ENCODE data around the gene CYP3A7. TPM values are rescaled to one million over a fixed set of nuclear protein-coding genes. Genes with fewer than 3 reads are reported as not detected.
"Not testable (repeated sequence)": the region's sequence is repeated elsewhere in the genome, so short reads cannot be mapped to it uniquely, and the experiment has no call there.

CYP3A7 gene
- total and polyA plus RNA-seq, 8 donors, result 0.11 to 1.3 (median 0.23) TPM; not detected in 1

DNA sequence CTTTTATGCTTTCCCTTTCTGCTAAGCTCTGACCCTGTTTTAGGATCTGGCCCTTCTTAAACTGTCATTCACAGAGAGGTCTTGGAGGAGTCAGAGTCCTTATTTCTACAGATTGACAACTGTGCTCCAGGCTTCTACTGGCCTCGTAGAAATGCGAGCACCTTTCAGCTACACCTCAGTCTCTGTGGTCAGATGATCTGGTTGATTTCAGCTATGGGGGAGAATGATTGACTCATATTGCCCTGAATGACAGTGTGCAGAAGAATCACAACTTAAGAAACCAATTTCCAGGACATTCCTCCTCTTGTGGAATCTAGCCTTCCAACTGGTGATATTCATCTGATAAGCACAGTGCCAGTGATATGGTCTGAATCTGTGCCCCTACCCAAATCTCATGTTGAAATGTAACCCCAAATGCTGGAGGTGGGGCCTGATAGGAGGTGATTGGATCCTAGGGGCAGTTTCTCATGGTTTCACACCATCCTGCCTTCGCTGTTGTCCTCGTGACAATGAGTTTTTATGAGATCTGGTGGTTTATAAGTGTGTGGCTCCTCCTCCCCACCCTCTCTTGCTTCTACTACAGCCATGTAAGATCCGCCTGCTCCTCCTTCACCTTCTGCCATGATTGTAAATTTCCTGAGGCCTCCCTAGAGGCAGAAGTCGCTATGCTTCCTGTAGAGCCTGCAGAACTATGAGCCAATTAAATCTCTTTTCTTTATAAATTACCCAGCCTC lies 14.0 kb upstream of the CYP3A7 start:
- FAIRE-seq (no peak), DNase-seq (no peak), ATAC-seq (no peak)
- Histone ChIP-seq H3K4me1 (peaks cover 0 to 12% (median 6%) of the 10 kb centered on the region in 3 donors), H3K27me3 (no peaks in the 10 kb centered on the region), H3K4me3 (no peak overlapping the region), H3K9me3 (no peaks in the 10 kb centered on the region), H3K27ac (no peak overlapping the region), H3K36me3 (no peaks in the 10 kb centered on the region)
- TF ChIP-seq, protein P1, sequence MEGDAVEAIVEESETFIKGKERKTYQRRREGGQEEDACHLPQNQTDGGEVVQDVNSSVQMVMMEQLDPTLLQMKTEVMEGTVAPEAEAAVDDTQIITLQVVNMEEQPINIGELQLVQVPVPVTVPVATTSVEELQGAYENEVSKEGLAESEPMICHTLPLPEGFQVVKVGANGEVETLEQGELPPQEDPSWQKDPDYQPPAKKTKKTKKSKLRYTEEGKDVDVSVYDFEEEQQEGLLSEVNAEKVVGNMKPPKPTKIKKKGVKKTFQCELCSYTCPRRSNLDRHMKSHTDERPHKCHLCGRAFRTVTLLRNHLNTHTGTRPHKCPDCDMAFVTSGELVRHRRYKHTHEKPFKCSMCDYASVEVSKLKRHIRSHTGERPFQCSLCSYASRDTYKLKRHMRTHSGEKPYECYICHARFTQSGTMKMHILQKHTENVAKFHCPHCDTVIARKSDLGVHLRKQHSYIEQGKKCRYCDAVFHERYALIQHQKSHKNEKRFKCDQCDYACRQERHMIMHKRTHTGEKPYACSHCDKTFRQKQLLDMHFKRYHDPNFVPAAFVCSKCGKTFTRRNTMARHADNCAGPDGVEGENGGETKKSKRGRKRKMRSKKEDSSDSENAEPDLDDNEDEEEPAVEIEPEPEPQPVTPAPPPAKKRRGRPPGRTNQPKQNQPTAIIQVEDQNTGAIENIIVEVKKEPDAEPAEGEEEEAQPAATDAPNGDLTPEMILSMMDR (IDR thresholded peaks at IDR 0.05), result no peak
- WGBS, 2 donors, result 92 to 95% methylated on average over 6 of the region's 6 CpGs
- intact Hi-C loops (cut with DNase I), result no loop called here

DNA sequence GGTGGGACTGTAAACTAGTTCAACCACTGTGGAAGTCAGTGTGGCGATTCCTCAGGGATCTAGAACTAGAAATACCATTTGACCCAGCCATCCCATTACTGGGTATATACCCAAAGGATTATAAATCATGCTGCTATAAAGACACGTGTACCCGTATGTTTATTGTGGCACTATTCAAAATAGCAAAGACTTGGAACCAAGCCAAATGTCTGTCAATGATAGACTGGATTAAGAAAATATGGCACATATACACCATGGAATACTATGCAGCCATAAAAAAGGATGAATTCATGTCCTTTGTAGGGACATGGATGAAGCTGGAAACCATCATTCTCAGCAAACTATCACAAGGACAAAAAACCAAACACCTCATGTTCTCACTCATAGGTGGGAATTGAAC lies 11.9 kb upstream of the CYP3A7 start:
- H3K27ac ChIP-seq; H3K27me3 ChIP-seq; FAIRE-seq; H3K4me3 ChIP-seq; intact Hi-C loops (cut with DNase I); H3K36me3 ChIP-seq; H3K4me1 ChIP-seq; H3K9me3 ChIP-seq; DNase-seq; ATAC-seq: not testable (repeated sequence)
- 78 to 87% methylated on average over 2 of the region's 3 CpGs for WGBS, 2 donors

DNA sequence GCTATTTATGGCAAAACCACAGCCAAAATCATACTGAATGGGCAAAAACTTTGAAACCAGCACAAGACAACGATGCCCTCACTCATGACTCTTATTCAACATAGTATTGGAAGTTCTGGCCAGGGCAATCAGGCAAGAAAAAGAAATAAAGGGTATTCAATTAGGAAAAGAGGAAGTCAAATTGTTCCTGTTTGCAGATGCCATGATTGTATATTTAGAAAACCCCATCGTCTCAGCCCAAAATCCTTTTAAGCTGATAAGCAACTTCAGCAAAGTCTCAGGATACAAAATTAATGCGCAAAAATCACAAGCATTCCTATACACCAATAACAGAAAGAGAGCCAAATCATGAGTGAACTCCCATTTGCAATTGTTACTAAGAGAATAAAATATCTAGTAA lies 10.4 kb upstream of the CYP3A7 start:
- 92 to 97% methylated on average over 3 of the region's 3 CpGs for WGBS, 2 donors
- H3K4me3 ChIP-seq; H3K27me3 ChIP-seq; intact Hi-C loops (cut with DNase I); H3K4me1 ChIP-seq; ATAC-seq; FAIRE-seq; DNase-seq; H3K9me3 ChIP-seq; H3K36me3 ChIP-seq; H3K27ac ChIP-seq: not testable (repeated sequence)

DNA sequence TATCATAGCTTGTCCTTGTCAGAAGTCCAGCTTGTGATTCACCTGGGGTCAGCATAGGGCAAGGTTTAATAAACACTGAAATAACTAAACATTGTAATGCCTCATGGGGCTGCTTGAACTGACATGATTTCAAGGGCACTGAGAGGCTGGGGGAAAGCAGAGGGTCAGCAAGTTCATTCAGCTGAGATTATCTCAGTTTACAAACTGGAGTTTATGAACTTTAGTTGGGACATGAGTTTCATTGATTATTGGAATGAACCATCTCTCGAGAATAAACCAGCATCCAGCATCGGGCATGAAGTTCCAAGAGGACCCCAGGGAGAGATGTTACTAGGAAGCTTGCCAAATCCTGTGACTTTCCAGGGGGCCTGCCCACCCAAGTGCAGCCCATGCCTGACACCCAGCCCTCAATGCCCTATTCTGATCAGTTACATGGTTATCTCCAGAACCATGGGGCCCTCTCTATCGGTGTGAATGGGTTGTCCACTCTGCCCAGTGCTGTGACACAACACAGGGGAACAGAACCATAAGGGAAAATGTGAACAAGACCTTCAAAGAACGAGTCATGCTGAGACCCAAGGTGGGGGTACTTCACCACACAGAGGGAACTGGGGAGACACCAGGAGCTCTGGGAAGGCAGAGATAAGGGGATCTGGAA lies 7.9 kb upstream of the CYP3A7 start:
- Histone ChIP-seq H3K9me3 (no peaks in the 10 kb centered on the region), H3K27me3 (no peaks in the 10 kb centered on the region), H3K27ac (no peak overlapping the region), H3K4me3 (no peak overlapping the region), H3K36me3 (no peaks in the 10 kb centered on the region), H3K4me1 (no peaks in the 10 kb centered on the region)
- 81 to 84% methylated on average over 4 of the region's 4 CpGs for WGBS, 2 donors
- ATAC-seq (no peak), DNase-seq (no peak), FAIRE-seq (no peak)
- TF ChIP-seq, protein P1 (IDR thresholded peaks at IDR 0.05), result no peak
- intact Hi-C loops (cut with DNase I), result no loop called here

DNA sequence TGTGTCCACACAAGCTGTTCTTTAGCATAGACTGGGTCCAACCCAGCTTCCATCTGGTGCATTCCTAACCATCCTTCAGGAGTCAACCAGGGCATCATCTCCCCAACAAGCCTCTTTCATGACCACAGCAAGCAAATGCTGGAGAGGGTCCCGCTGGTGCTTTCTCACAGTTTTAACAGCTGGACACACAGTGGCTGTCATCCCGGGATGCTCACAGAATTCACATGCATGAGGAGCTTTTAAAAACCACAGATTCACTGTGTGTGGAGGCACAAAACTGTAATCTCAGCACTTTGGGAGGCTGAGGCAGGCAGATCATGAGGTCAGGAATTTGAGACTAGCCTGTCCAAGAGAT lies 6.4 kb upstream of the CYP3A7 start:
- Histone ChIP-seq H3K4me1 (no peaks in the 10 kb centered on the region), H3K9me3 (no peaks in the 10 kb centered on the region), H3K27ac (no peak overlapping the region), H3K27me3 (no peaks in the 10 kb centered on the region), H3K4me3 (no peak overlapping the region), H3K36me3 (no peaks in the 10 kb centered on the region)
- intact Hi-C loops (cut with DNase I), result no loop called here
- no peak for DNase-seq
- WGBS, 2 donors, result 85 to 95% methylated on average over 2 of the region's 2 CpGs
- TF ChIP-seq, protein P1 (IDR thresholded peaks at IDR 0.05), result no peak
- no peak for FAIRE-seq
- no peak for ATAC-seq

Data from pancreas (tissue), 10 donors.